HepG2 (cell line): ENCODE measurements around the gene SUV39H2. TPM values are rescaled to one million over a fixed set of nuclear protein-coding genes. Genes with fewer than 3 reads are reported as not detected.
"Not testable (repeated sequence)": the region's sequence is repeated elsewhere in the genome, so short reads cannot be mapped to it uniquely, and the experiment has no call there.

ENCODE experiments used
- ATAC-seq: fragments of 200-7000 bp; cut with Tn5 transposase; 3 replicates; pipeline ENCODE4 v1.9.1; 2020; ENCODE audit warnings: mild to moderate bottlenecking, moderate library complexity
- BruUV-seq: library from RNA; stranded (reverse); fragments of 400-500 nt; replicated peaks from 2 replicates; lab custom pipeline; 2021; lab: Mats Ljungman, UMichigan
- CTCF ChIA-PET: fragments of 300-600 bp; formaldehyde crosslinking; extraction: SDS; loops from one replicate; lab custom pipeline; 2021; ENCODE audit warnings: low total read pairs, inconsistent platforms, low intra/inter-chr PET ratio; lab: Yijun Ruan, JAX
- POLR2A ChIA-PET: fragments of 350-600 bp; sonication (Branson Sonifier 250); formaldehyde crosslinking; loops from one replicate; lab custom pipeline; 2020; ENCODE audit warnings: antibody characterized with exemption, inconsistent platforms; lab: Yijun Ruan, JAX
- DNase-seq: peaks from one replicate; pipeline ENCODE4 v3.0.0-alpha.2; 2015; ENCODE audit warnings: low spot score
- FAIRE-seq: peaks from 3 replicates; lab custom pipeline; 2011; peaks lifted over from hg19 to GRCh38; lab: Jason Lieb, UNC
- H2AFZ ChIP-seq: one replicate; pipeline ENCODE4 v1.6.1; 2011; ENCODE audit warnings: low read length, inconsistent platforms
- H3K27ac ChIP-seq: fragments of 300-600 bp; 3 replicates; pipeline ENCODE4 v1.8.0; 2011; ENCODE audit warnings: mixed run types, mild to moderate bottlenecking, mixed read lengths, low read length, inconsistent platforms; ENCODE audit not compliant: insufficient read depth; ENCODE audit errors: extremely low read length
- H3K27me3 ChIP-seq, 2 experiments: fragments of 200-600 bp in 1 of 2; 2 replicates in 1 of 2; 3 replicates in 1 of 2; pipeline versions ENCODE4 v1.6.0 to v1.8.0; 2011; ENCODE audit warnings: low read length in 2 of 2, mild to moderate bottlenecking in 2 of 2, moderate library complexity in 2 of 2, inconsistent platforms in 1 of 2; ENCODE audit not compliant: insufficient read depth in 2 of 2, control insufficient read depth in 1 of 2
- H3K36me3 ChIP-seq, 2 experiments: fragments of 200-600 bp in 1 of 2; replicated peaks in 1 of 2; 2 replicates in 1 of 2; 3 replicates in 1 of 2; pipeline versions ENCODE4 v1.5.1 to v1.8.0; 2011; ENCODE audit warnings: low read length in 2 of 2, inconsistent platforms in 1 of 2; ENCODE audit not compliant: insufficient read depth in 2 of 2, control insufficient read depth in 1 of 2
- H3K4me1 ChIP-seq: 2 replicates; pipeline ENCODE4 v1.5.1; 2012; ENCODE audit warnings: low read length, inconsistent platforms; ENCODE audit not compliant: insufficient read depth
- H3K4me2 ChIP-seq: 2 replicates; pipeline ENCODE4 v1.6.0; 2011; ENCODE audit warnings: low read depth, low read length, inconsistent platforms
- H3K4me3 ChIP-seq, 3 experiments: fragments of 200-600 bp in 1 of 3; sonication (generic), shearing (Covaris generic) in 1 of 3; replicated peaks in 1 of 3; 2 replicates each; pipeline ENCODE4 v1.5.1; 2011 to 2016; ENCODE audit warnings: low read length in 3 of 3, inconsistent platforms in 2 of 3, low read depth in 2 of 3, mild to moderate bottlenecking in 2 of 3, control low read depth in 1 of 3, mixed read lengths in 1 of 3; ENCODE audit not compliant: insufficient read depth in 1 of 3
- H3K79me2 ChIP-seq: one replicate; pipeline ENCODE4 v1.6.1; 2011; ENCODE audit warnings: low read length, inconsistent platforms; ENCODE audit not compliant: insufficient read depth
- H3K9ac ChIP-seq: 2 replicates; pipeline ENCODE4 v1.6.0; 2011; ENCODE audit warnings: mild to moderate bottlenecking, low read depth, low read length, inconsistent platforms; ENCODE audit not compliant: insufficient read depth
- H3K9me3 ChIP-seq: 2 replicates; pipeline ENCODE4 v1.5.1; 2012; ENCODE audit warnings: mild to moderate bottlenecking, low read length
- H4K20me1 ChIP-seq: 2 replicates; pipeline ENCODE4 v1.6.0; 2011; ENCODE audit warnings: inconsistent platforms, mild to moderate bottlenecking, low read length, moderate library complexity; ENCODE audit not compliant: insufficient read depth
- ATF7 ChIP-seq, 2 experiments: fragments of 450-650 bp in 1 of 2; sonication (generic) in 1 of 2; formaldehyde crosslinking in 1 of 2; IDR thresholded peaks; 2 replicates each; pipeline versions ENCODE4 v1.4.0 to v1.6.1; 2016 to 2020; ENCODE audit warnings: antibody characterized with exemption in 1 of 2, mild to moderate bottlenecking in 1 of 2, missing genetic modification reagents in 1 of 2
- ETV5 ChIP-seq: IDR thresholded peaks from 2 replicates; pipeline ENCODE4 v1.6.1; 2018; ENCODE audit warnings: missing biosample characterization, missing genetic modification reagents, inconsistent platforms, borderline replicate concordance
- MIXL1 ChIP-seq: IDR thresholded peaks from 2 replicates; pipeline ENCODE4 v1.6.1; 2016
- RCOR2 ChIP-seq: IDR thresholded peaks from 2 replicates; pipeline ENCODE4 v1.6.1; 2016; ENCODE audit warnings: missing biosample characterization, missing genetic modification reagents
- YEATS4 ChIP-seq: sonication (generic); formaldehyde crosslinking; IDR thresholded peaks from 2 replicates; pipeline ENCODE4 v1.4.0; 2020; ENCODE audit warnings: missing genetic modification reagents, borderline replicate concordance
- ZBTB33 ChIP-seq: sonication (generic); formaldehyde crosslinking; IDR thresholded peaks from 2 replicates; pipeline ENCODE4 v1.4.0; 2020; ENCODE audit warnings: missing genetic modification reagents
- ZBTB46 ChIP-seq: sonication (generic); formaldehyde crosslinking; IDR thresholded peaks from 2 replicates; pipeline ENCODE4 v1.4.0; 2020; ENCODE audit warnings: mild to moderate bottlenecking, missing genetic modification reagents, borderline replicate concordance
- ZNF101 ChIP-seq: sonication (generic); formaldehyde crosslinking; IDR thresholded peaks from 2 replicates; pipeline ENCODE4 v1.4.0; 2020; ENCODE audit warnings: mild to moderate bottlenecking, low read depth, missing genetic modification reagents, borderline replicate concordance
- ZNF605 ChIP-seq: sonication (generic); formaldehyde crosslinking; IDR thresholded peaks from 2 replicates; pipeline ENCODE4 v1.8.0; 2022; ENCODE audit warnings: mild to moderate bottlenecking, missing genetic modification reagents
- ZNF766 ChIP-seq: sonication (generic); formaldehyde crosslinking; IDR thresholded peaks from 2 replicates; pipeline ENCODE4 v1.5.0; 2020; ENCODE audit warnings: missing genetic modification reagents, borderline replicate concordance
- ZSCAN22 ChIP-seq: sonication (generic); formaldehyde crosslinking; IDR thresholded peaks from 2 replicates; pipeline ENCODE4 v1.4.0; 2020; ENCODE audit warnings: mild to moderate bottlenecking, missing genetic modification reagents
- WGBS: methylation state at CpG from one replicate; pipeline ENCODE4 v1.1.6; 2017; ENCODE audit warnings: low lambda C conversion rate; 5-methylcytosine and 5-hydroxymethylcytosine counted together
- in situ Hi-C: cut with HindIII; loops from 2 replicates; pipeline ENCODE4 v1.10.0; 2017; ENCODE audit warnings: low pct_unique_long_range_greater_than_20kb; ENCODE audit not compliant: extremely low pct_ligation_motif_present
- intact Hi-C: fragments of 100-400 bp; cut with micrococcal nuclease; formaldehyde crosslinking; loops from one replicate; pipeline ENCODE4 v1.10.0; 2022; ENCODE audit not compliant: unreplicated experiment
- polyA plus RNA-seq, 8 experiments: library from polyadenylated mRNA; depleted of rRNA in 3 of 8; stranded (reverse) in 7 of 8; unstranded in 1 of 8; fragments of >200 nt; fragmentation: Illumina TruSeq in 4 of 8; extraction: Trizol in 4 of 8; gene quantifications; 2 replicates each; pipeline versions ENCODE4 v1.2.1 to v1.2.3, GENCODE V29; 2011 to 2016; ENCODE audit warnings: low read depth in 4 of 8, missing spikeins in 1 of 8, mixed read lengths in 1 of 8; ENCODE audit not compliant: insufficient read depth in 1 of 8
- total RNA-seq, 5 experiments: library from RNA; depleted of rRNA; stranded (reverse); fragments of >200 nt; fragmentation: Illumina TruSeq; extraction: Trizol; gene quantifications; 2 replicates each; pipeline ENCODE4 v1.2.3, GENCODE V29; 2016; ENCODE audit warnings: low read depth in 1 of 5
- TF ChIP-seq, protein P1 (sequence below): sonication (generic); formaldehyde crosslinking; IDR thresholded peaks from 2 replicates; pipeline ENCODE4 v1.8.0; 2022; ENCODE audit warnings: mild to moderate bottlenecking, missing genetic modification reagents

Gene SUV39H2
- total and polyA plus RNA-seq, 2 of the 13 experiments (the other 11 are each of a cell fraction or from before 2014, with no cell fraction given), result 9.0 to 44.3 TPM

DNA sequence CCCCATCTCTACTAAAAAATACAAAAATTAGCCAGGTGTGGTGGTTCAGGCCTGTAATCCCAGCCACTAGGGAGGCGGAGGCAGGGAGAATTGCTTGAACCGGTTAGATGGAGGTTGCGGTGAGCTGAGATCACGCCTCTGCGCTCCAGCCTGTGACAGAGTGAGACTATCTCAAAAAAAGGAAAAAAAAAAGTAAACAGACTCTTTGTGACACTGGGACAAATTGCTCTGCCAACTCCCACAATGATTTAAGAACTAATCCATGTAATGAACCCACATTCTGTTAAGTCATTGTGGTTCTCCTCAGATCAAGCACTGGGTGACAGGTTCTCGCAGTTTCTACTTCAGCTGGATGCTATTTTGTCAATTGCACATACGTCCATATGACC is 64.3 kb downstream of the SUV39H2 start:
- H3K79me2 ChIP-seq, H4K20me1 ChIP-seq, H2AFZ ChIP-seq, H3K4me1 ChIP-seq, DNase-seq, in situ Hi-C loops, H3K27me3 ChIP-seq, ATAC-seq, intact Hi-C loops, H3K4me2 ChIP-seq, H3K9me3 ChIP-seq, BruUV-seq, H3K27ac ChIP-seq, FAIRE-seq, H3K9ac ChIP-seq, POLR2A ChIA-PET, CTCF ChIA-PET, H3K4me3 ChIP-seq: not testable (repeated sequence)
- H3K36me3 ChIP-seq, result peaks cover 4 to 38% of the 10 kb centered on the region in 2 experiments; a peak in 4 of 5 replicates
- 96% methylated on average over 5 of the region's 7 CpGs for WGBS

DNA sequence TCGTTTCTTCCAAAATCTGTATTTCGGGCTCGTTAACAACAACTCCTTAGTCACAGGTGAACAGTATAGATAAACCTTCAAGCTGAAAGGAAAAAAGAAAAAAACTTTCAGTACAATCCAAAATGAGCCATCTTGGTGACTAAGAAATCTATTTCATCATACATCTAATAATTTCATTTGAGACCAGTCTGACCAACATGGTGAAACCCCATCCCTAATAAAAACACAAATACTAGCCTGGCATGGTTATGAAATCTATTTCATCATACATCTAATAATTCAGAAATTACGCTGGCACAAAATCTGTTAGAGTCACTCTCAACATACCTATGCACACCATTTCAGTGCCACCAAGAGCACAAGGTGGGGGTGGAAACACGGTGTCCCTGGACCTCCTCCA is 66.4 kb downstream of the SUV39H2 start:
- Histone ChIP-seq H3K79me2 (peaks cover 6% of the 10 kb centered on the region), H3K27ac (no peak overlapping the region), H3K9me3 (no peaks in the 10 kb centered on the region), H3K4me3 (no peak overlapping the region), H4K20me1 (no peaks in the 10 kb centered on the region), H3K36me3 (peaks cover 4 to 47% of the 10 kb centered on the region in 2 experiments; a peak in 4 of 5 replicates), H3K9ac (no peak overlapping the region), H3K4me2 (no peak overlapping the region), H3K27me3 (no peaks in the 10 kb centered on the region), H2AFZ (no peak overlapping the region), H3K4me1 (peaks cover 7% of the 10 kb centered on the region)
- FAIRE-seq (no peak), ATAC-seq (no peak), DNase-seq (no peak)
- POLR2A ChIA-PET, result no interaction called here
- CTCF ChIA-PET, result no interaction called here
- WGBS, result 96% methylated on average over 5 of the region's 5 CpGs
- no TSS peak for BruUV-seq
- intact Hi-C loops (no loop called here), in situ Hi-C loops (no loop called here)
- TF ChIP-seq ZNF101 (CRISPR knock-in tag) (no peak), ATF7 (IDR thresholded peaks at IDR 0.05) (0 out of 2 replicates have a peak, but pooled peaks have one; percentile 2), ATF7 (CRISPR knock-in tag; IDR thresholded peaks at IDR 0.05) (no peak), MIXL1 (no peak), RCOR2 (CRISPR knock-in tag) (no peak), YEATS4 (no peak), ETV5 (CRISPR knock-in tag) (no peak), ZBTB46 (CRISPR knock-in tag) (no peak), ZBTB33 (no peak), ZNF605 (CRISPR knock-in tag) (no peak), ZSCAN22 (CRISPR knock-in tag) (no peak), ZNF766 (CRISPR knock-in tag) (no peak)
- TF ChIP-seq, protein P1, sequence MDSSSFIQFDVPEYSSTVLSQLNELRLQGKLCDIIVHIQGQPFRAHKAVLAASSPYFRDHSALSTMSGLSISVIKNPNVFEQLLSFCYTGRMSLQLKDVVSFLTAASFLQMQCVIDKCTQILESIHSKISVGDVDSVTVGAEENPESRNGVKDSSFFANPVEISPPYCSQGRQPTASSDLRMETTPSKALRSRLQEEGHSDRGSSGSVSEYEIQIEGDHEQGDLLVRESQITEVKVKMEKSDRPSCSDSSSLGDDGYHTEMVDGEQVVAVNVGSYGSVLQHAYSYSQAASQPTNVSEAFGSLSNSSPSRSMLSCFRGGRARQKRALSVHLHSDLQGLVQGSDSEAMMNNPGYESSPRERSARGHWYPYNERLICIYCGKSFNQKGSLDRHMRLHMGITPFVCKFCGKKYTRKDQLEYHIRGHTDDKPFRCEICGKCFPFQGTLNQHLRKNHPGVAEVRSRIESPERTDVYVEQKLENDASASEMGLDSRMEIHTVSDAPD (CRISPR knock-in tag), result no peak
